ENCODE data around the gene EDA. TPM values are rescaled to one million over a fixed set of nuclear protein-coding genes. Genes with fewer than 3 reads are reported as not detected.

EDA gene
- total and polyA plus RNA-seq, 10 of the 15 experiments (the other 5 are each of a cell fraction or from before 2014, with no cell fraction given): 0.06 TPM; not detected in 9

DNA sequence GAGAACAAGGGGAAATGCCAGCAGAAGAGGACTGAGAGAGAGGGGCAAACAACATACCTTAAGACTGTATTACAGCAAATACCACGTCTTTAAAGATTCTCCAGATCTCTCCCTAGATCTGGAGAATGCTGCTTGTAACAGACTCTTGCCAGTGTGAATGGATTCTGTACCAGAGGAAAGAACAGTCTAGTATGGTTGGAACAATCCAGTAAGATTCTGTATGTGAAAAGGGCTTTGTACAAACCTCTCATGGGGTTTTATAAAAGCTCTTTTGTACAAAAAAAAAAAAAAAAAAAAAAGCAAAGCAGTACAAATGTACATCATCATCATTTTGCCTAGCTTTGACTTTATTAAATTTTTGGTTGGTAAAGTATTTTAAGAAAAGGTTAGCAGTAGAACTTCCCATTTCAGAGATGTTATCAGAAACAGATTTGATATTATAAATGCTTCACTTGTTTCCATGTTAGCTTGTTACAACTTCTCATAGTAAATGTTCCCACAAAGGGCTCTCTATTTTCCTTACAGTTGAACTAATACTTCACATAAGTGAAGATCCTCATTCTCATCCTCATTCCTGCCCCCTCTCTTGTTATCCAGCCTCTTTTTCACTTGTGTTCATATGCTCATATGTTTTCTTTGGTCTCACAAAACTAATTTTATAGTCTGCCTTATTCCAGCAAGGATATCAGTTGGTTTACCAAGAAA lies 144.2 kb downstream of the EDA start:
- Histone ChIP-seq H3K36me3 (ENCODE audit: control insufficient read depth in 2 of 2, insufficient read depth in 2 of 2, low read length in 1 of 2) (no peaks in the 10 kb centered on the region), H3K79me2 (ENCODE audit: control insufficient read depth, insufficient read depth, low read length) (no peaks in the 10 kb centered on the region), H3K4me3 (no peak overlapping the region), H4K20me1 (ENCODE audit: control insufficient read depth, insufficient read depth) (no peaks in the 10 kb centered on the region), H3K4me1 (ENCODE audit: control insufficient read depth, insufficient read depth, low read length) (no peaks in the 10 kb centered on the region), H3K27me3 (replicated peaks in 1 of 2; ENCODE audit: control insufficient read depth in 2 of 2, insufficient read depth in 2 of 2, low read length in 1 of 2) (no peaks in the 10 kb centered on the region), H3K9ac (ENCODE audit: control insufficient read depth, insufficient read depth, low read length) (no peak overlapping the region), H3K9me3 (replicated peaks; ENCODE audit: control insufficient read depth, insufficient read depth, low read length) (no peaks in the 10 kb centered on the region; the same call in 2 of the 3 replicates), H2AFZ (ENCODE audit: control insufficient read depth, low read depth, low read length) (no peak overlapping the region), H3K4me2 (ENCODE audit: control insufficient read depth, insufficient read depth) (no peak overlapping the region), H3K27ac (ENCODE audit: control insufficient read depth, insufficient read depth) (no peak overlapping the region)
- in situ Hi-C loops (cut with MboI): no loop called here
- FAIRE-seq (no peak), ATAC-seq (no peak), DNase-seq (ENCODE audit: low read depth, low spot score) (no peak)
- POLR2A ChIA-PET: no interaction called here
- CTCF ChIA-PET: no interaction called here
- SMC1A ChIA-PET (ENCODE audit: uncharacterized antibody, unreplicated experiment): interaction anchor here (1.3 kb wide), 1 partner anchor 12 kb away, joined by 3 read pairs; no protein-coding TSS in a partner anchor
- intact Hi-C loops (cut with micrococcal nuclease; ENCODE audit: unreplicated experiment): no loop called here
- RAD21 ChIA-PET (ENCODE audit: unreplicated experiment): no interaction called here
- no TSS peak for BruUV-seq (replicated peaks)
- WGBS (ENCODE audit: insufficient coverage, insufficient replicate concordance, low lambda C conversion rate, missing lambda C conversion rate): 0% methylated on average over 1 of the region's 1 CpG
- TF ChIP-seq ZZZ3 (IDR thresholded peaks at IDR 0.05; ENCODE audit: control insufficient read depth, insufficient read length, low read depth) (no peak), TCF12 (IDR thresholded peaks at IDR 0.05; ENCODE audit: low read depth, low read length) (no peak), RBBP5 (conservative IDR thresholded peaks at IDR 0.05) (no peak), LARP7 (IDR thresholded peaks at IDR 0.05) (no peak), NR2F1 (conservative IDR thresholded peaks at IDR 0.05) (no peak), TBL1XR1 (IDR thresholded peaks at IDR 0.05; ENCODE audit: low read depth, low read length) (no peak)
- TF ChIP-seq, protein P1, sequence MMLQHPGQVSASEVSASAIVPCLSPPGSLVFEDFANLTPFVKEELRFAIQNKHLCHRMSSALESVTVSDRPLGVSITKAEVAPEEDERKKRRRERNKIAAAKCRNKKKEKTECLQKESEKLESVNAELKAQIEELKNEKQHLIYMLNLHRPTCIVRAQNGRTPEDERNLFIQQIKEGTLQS (IDR thresholded peaks at IDR 0.05; ENCODE audit: borderline replicate concordance, extremely low read depth, low read depth, low read length): no peak

DNA sequence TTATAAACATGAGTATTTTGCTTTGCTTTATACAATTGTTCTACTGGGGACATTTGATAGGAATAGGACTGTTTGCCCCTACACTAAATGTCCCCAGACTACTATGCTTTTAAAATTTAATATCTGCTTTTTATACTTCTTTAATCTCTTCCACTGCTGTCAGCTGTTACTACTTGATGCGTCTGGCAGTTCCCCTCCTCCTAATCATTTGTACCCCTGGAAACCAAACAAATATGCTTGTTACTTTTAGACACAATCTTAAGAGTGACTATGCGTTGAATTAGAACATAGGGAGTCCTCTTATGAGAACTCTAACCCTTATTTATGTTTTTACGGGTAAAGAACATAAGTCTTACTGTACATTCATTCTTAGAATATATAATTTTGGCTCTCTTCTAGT lies 145.7 kb downstream of the EDA start:
- intact Hi-C loops (cut with micrococcal nuclease; ENCODE audit: unreplicated experiment): no loop called here
- Histone ChIP-seq H4K20me1 (ENCODE audit: control insufficient read depth, insufficient read depth) (no peaks in the 10 kb centered on the region), H3K4me3 (no peak overlapping the region), H3K27me3 (replicated peaks in 1 of 2; ENCODE audit: control insufficient read depth in 2 of 2, insufficient read depth in 2 of 2, low read length in 1 of 2) (no peaks in the 10 kb centered on the region), H3K36me3 (ENCODE audit: control insufficient read depth in 2 of 2, insufficient read depth in 2 of 2, low read length in 1 of 2) (no peaks in the 10 kb centered on the region), H3K4me2 (ENCODE audit: control insufficient read depth, insufficient read depth) (no peak overlapping the region), H3K4me1 (ENCODE audit: control insufficient read depth, insufficient read depth, low read length) (no peaks in the 10 kb centered on the region), H3K9me3 (replicated peaks; ENCODE audit: control insufficient read depth, insufficient read depth, low read length) (no peaks in the 10 kb centered on the region), H3K79me2 (ENCODE audit: control insufficient read depth, insufficient read depth, low read length) (no peaks in the 10 kb centered on the region), H3K27ac (ENCODE audit: control insufficient read depth, insufficient read depth) (no peak overlapping the region), H2AFZ (ENCODE audit: control insufficient read depth, low read depth, low read length) (no peak overlapping the region), H3K9ac (ENCODE audit: control insufficient read depth, insufficient read depth, low read length) (no peak overlapping the region)
- in situ Hi-C loops (cut with MboI): no loop called here
- ChIA-PET POLR2A (no interaction called here), RAD21 (ENCODE audit: unreplicated experiment) (no interaction called here), SMC1A (ENCODE audit: uncharacterized antibody, unreplicated experiment) (no interaction called here), CTCF (no interaction called here)
- ATAC-seq (no peak), DNase-seq (ENCODE audit: low read depth, low spot score) (no peak), FAIRE-seq (no peak)
- no TSS peak for BruUV-seq (replicated peaks)
- TF ChIP-seq MEF2A (IDR thresholded peaks at IDR 0.05; ENCODE audit: insufficient read depth, low read depth, low read length) (no peak), SUZ12 (IDR thresholded peaks at IDR 0.05; ENCODE audit: unreplicated experiment) (no peak), ZNF217 (IDR thresholded peaks at IDR 0.05) (no peak), RAD51 (IDR thresholded peaks at IDR 0.05) (no peak), ESRRA (IDR thresholded peaks at IDR 0.05; ENCODE audit: low read length) (no peak), ETV6 (conservative IDR thresholded peaks at IDR 0.05 in 1 of 2, IDR thresholded peaks at IDR 0.05 in 1 of 2; ENCODE audit: borderline replicate concordance in 1 of 2, low read depth in 1 of 2) (no peak), CHD1 (IDR thresholded peaks at IDR 0.05; ENCODE audit: low read depth, low read length) (no peak), HDGF (IDR thresholded peaks at IDR 0.05) (no peak), BACH1 (IDR thresholded peaks at IDR 0.05; ENCODE audit: borderline replicate concordance) (no peak)
- TF ChIP-seq, protein P2, sequence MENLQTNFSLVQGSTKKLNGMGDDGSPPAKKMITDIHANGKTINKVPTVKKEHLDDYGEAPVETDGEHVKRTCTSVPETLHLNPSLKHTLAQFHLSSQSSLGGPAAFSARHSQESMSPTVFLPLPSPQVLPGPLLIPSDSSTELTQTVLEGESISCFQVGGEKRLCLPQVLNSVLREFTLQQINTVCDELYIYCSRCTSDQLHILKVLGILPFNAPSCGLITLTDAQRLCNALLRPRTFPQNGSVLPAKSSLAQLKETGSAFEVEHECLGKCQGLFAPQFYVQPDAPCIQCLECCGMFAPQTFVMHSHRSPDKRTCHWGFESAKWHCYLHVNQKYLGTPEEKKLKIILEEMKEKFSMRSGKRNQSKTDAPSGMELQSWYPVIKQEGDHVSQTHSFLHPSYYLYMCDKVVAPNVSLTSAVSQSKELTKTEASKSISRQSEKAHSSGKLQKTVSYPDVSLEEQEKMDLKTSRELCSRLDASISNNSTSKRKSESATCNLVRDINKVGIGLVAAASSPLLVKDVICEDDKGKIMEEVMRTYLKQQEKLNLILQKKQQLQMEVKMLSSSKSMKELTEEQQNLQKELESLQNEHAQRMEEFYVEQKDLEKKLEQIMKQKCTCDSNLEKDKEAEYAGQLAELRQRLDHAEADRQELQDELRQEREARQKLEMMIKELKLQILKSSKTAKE (IDR thresholded peaks at IDR 0.05; ENCODE audit: low read depth, poor library complexity, severe bottlenecking): no peak
- 1% methylated on average over 3 of the region's 3 CpGs for WGBS (ENCODE audit: insufficient coverage, insufficient replicate concordance, low lambda C conversion rate, missing lambda C conversion rate)
